ENCODE results near the gene THY1.

Gene THY1

DNA sequence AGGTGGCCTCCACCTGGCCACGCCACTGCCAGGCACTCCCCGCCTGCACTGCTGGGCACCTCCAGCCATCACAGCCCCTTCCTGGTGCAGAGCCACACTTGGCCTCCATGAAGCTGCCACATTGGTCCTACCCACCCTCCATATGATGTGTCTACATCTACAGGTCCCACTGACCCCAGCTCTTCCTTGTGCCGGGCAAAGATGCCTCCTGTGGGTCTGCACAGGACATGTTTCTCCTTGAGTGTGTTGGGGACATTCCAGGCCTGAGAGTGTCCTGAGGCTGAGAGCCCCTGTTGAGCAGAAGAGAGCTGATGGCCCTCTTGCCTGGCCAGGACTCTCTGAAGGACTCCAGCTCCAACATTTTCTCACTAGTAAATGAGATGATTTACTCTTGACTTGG, 7.5 kb downstream of the THY1 start:
- TF ChIP-seq, protein P1, sequence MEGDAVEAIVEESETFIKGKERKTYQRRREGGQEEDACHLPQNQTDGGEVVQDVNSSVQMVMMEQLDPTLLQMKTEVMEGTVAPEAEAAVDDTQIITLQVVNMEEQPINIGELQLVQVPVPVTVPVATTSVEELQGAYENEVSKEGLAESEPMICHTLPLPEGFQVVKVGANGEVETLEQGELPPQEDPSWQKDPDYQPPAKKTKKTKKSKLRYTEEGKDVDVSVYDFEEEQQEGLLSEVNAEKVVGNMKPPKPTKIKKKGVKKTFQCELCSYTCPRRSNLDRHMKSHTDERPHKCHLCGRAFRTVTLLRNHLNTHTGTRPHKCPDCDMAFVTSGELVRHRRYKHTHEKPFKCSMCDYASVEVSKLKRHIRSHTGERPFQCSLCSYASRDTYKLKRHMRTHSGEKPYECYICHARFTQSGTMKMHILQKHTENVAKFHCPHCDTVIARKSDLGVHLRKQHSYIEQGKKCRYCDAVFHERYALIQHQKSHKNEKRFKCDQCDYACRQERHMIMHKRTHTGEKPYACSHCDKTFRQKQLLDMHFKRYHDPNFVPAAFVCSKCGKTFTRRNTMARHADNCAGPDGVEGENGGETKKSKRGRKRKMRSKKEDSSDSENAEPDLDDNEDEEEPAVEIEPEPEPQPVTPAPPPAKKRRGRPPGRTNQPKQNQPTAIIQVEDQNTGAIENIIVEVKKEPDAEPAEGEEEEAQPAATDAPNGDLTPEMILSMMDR (IDR thresholded peaks at IDR 0.05; ENCODE audit: control extremely low read depth, extremely low read depth, low read depth, missing control alignments) = no peak
- CTCF ChIA-PET = interaction anchor here (0.8 to 2.1 kb wide), 4 partner anchors 32 to 145 kb away, joined by 3 to 5 read pairs (median 3); no protein-coding TSS in a partner anchor
- no peak for DNase-seq (ENCODE audit: extremely low spot score)
- POLR2A ChIA-PET = no interaction called here

DNA sequence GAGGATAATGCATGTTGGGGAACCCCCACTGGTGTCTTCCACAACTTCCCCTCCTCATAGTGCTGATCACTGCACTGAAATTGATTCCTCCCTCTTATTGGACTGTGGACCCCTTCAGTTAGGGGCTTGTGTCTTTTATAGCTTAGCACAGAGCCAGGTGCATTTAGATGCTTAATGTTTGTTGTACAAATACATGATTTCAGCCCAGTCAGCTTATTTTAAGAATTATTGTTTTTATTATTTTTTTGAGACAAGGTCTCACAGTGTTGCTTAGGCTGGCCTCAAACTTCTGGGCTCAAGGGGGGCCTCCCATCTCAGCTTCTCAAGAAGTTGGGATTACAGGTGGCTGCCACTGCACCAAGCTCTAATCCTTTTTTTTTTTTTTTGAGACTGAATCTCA, 8.2 kb downstream of the THY1 start:
- CTCF ChIA-PET = interaction anchor here (0.7 to 2.1 kb wide), 4 partner anchors 33 to 146 kb away, joined by 3 to 5 read pairs (median 4); no protein-coding TSS in a partner anchor
- TF ChIP-seq, protein P1 (IDR thresholded peaks at IDR 0.05; ENCODE audit: control extremely low read depth, extremely low read depth, low read depth, missing control alignments) = no peak
- POLR2A ChIA-PET = no interaction called here
- DNase-seq (ENCODE audit: extremely low spot score) = peak; percentile 1

DNA sequence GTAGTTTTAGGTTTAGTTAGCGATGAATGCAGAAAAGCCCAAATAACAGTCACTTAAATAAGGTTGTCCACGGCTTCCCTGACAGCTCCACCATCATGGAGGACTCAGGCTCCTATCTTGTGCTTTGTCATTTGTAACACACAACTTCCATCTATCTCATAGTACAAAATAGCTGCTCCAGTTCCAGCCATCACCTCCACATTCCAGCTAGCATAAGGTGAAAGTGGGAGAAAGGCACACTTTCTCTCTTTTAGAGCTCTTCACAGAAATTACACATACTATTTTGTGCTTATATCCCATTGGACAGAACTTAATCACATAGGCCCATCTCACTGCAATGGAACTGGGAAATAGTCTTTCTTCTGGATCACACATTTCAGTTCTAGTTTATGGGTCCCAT, 8.7 kb downstream of the THY1 start:
- TF ChIP-seq, protein P1 (IDR thresholded peaks at IDR 0.05; ENCODE audit: control extremely low read depth, extremely low read depth, low read depth, missing control alignments) = no peak
- CTCF ChIA-PET = interaction anchor here (0.7 to 2.1 kb wide), 3 partner anchors 39 to 147 kb away, joined by 3 to 5 read pairs (median 4); no protein-coding TSS in a partner anchor
- POLR2A ChIA-PET = no interaction called here
- DNase-seq (ENCODE audit: extremely low spot score) = no peak

DNA sequence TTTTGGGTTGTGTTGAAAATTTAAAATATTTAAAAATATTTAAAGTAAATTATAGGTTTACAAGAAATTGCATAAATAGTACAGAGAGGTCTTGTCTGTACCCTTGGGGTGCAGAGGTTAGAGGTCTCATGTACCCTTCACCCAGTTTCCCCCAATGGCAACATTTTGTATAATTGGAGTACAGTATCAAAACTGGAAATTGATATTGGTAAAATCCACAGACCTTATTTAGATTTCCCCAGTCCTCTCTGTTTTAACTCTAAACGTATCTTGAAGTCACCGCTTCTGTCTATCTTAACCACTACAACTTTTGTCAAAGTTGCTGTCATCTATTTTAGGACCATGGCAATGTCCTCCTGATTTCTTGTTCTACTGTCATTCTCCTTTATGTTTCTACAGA, 10.9 kb downstream of the THY1 start:
- DNase-seq (ENCODE audit: extremely low spot score) = no peak
- CTCF ChIA-PET = no interaction called here
- TF ChIP-seq, protein P1 (IDR thresholded peaks at IDR 0.05; ENCODE audit: control extremely low read depth, extremely low read depth, low read depth, missing control alignments) = no peak
- POLR2A ChIA-PET = no interaction called here

DNA sequence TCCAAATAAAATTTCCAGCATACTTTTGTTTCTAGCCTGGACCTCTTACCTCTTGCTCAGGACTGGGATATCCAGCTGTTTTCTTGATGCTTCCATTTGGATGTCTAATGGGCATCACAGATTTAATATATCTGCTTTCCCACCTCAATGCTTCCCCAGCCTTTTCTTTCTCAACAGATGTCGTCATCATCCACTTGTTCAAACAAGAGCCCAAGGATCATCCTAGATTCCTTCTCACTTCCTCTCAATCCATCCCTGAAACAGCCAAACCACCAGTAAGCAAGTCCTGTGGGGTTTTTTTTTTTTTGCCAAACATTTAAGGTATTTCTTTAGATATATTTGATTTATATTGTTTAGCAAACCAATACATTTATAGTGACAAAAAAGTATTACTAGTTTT, 12.5 kb downstream of the THY1 start:
- DNase-seq (ENCODE audit: extremely low spot score) = no peak
- CTCF ChIA-PET = interaction anchor here (1.2 to 2.3 kb wide), 2 partner anchors 12 to 54 kb away, joined by 3 to 7 read pairs; partner anchors contain the start of gene THY1
- POLR2A ChIA-PET = no interaction called here
- TF ChIP-seq, protein P1 (IDR thresholded peaks at IDR 0.05; ENCODE audit: control extremely low read depth, extremely low read depth, low read depth, missing control alignments) = no peak

DNA sequence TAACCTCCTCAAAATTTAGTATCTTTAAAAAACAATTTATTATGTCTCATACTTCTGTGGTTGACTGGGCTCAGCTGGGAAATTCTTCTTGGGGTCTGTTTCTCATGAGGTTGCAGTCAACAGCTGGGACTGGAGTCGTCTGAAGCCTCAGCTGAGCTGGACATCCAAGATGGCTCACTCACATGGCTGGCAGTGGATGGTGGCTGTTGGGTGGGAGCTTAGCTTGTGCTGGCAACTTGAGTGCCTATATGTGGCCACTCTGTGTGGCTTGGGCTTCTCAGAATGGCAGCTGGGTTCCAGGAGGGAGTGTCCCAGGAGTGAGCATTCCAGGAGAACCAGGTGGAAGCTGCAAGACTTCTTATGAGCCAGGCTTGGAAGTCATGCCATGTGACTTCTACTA, 13.2 kb downstream of the THY1 start:
- DNase-seq (ENCODE audit: extremely low spot score) = no peak
- ChIA-PET POLR2A (no interaction called here), CTCF (interaction anchor here (1.2 to 2.3 kb wide), 5 partner anchors 8 to 71 kb away, joined by 3 to 7 read pairs (median 5); partner anchors contain the start of genes THY1 and USP2)
- TF ChIP-seq, protein P1 (IDR thresholded peaks at IDR 0.05; ENCODE audit: control extremely low read depth, extremely low read depth, low read depth, missing control alignments) = no peak

All from GM10248 (cell line).